K562 (cell line): ENCODE results near the gene CCR5AS.

ENCODE experiments used
- ATAC-seq: fragments of 200-7000 bp; cut with Tn5 transposase; 3 replicates; pipeline ENCODE4 v1.9.1; 2020; ENCODE audit warnings: moderate library complexity
- BruUV-seq: library from RNA; stranded (reverse); fragments of 400-500 nt; replicated peaks from 2 replicates; lab custom pipeline; 2021; lab: Mats Ljungman, UMichigan
- CTCF ChIA-PET: fragments of 300-600 bp; formaldehyde crosslinking; extraction: SDS; loops from one replicate; lab custom pipeline; 2021; ENCODE audit warnings: low intra/inter-chr PET ratio; lab: Yijun Ruan, JAX
- POLR2A ChIA-PET: fragments of 300-600, 350-650 bp; sonication (Branson Sonifier 250); formaldehyde crosslinking; extraction: SDS; loops from one replicate; lab custom pipeline; 2021; ENCODE audit warnings: antibody characterized with exemption, inconsistent platforms; lab: Yijun Ruan, JAX
- DNase-seq, 4 experiments: peaks; one replicate each; pipeline versions ENCODE4 v3.0.0 to v3.0.0-alpha.2; 2011 to 2018; ENCODE audit warnings: low spot score in 3 of 4, mixed read lengths in 3 of 4; ENCODE audit errors: extremely low read depth in 1 of 4
- FAIRE-seq: peaks from 2 replicates; lab custom pipeline; 2011; peaks lifted over from hg19 to GRCh38; lab: Jason Lieb, UNC
- H2AFZ ChIP-seq: 2 replicates; pipeline ENCODE4 v1.6.0; 2011; ENCODE audit warnings: low read depth, low read length, control low read depth, inconsistent platforms
- H3K27ac ChIP-seq: fragments of 200-600 bp; 3 replicates; pipeline ENCODE4 v1.8.0; 2011; ENCODE audit warnings: low read depth, mild to moderate bottlenecking, control low read depth, inconsistent platforms, low read length, moderate library complexity, mixed read lengths; ENCODE audit errors: extremely low read depth
- H3K27me3 ChIP-seq, 2 experiments: fragments of 300-600 bp in 1 of 2; 2 replicates in 1 of 2; 3 replicates in 1 of 2; pipeline versions ENCODE4 v1.6.0 to v1.8.0; 2011; ENCODE audit warnings: inconsistent platforms in 2 of 2, low read length in 2 of 2, mild to moderate bottlenecking in 1 of 2, mixed read lengths in 1 of 2, moderate library complexity in 1 of 2; ENCODE audit not compliant: control insufficient read depth in 2 of 2, insufficient read depth in 2 of 2
- H3K36me3 ChIP-seq: fragments of 300-600 bp; 3 replicates; pipeline ENCODE4 v1.8.0; 2011; ENCODE audit warnings: mild to moderate bottlenecking, low read length, inconsistent platforms; ENCODE audit not compliant: control insufficient read depth, insufficient read depth
- H3K4me1 ChIP-seq, 2 experiments: fragments of 200-600 bp in 1 of 2; replicated peaks in 1 of 2; 2 replicates in 1 of 2; 3 replicates in 1 of 2; pipeline versions ENCODE4 v1.5.1 to v1.8.0; 2011; ENCODE audit warnings: inconsistent platforms in 2 of 2, low read length in 2 of 2, mild to moderate bottlenecking in 1 of 2, mixed read lengths in 1 of 2, moderate library complexity in 1 of 2; ENCODE audit not compliant: control insufficient read depth in 2 of 2, insufficient read depth in 2 of 2
- H3K4me2 ChIP-seq: 2 replicates; pipeline ENCODE4 v1.6.1; 2011; ENCODE audit warnings: low read length, control low read depth, inconsistent platforms, mixed read lengths; ENCODE audit not compliant: insufficient read depth
- H3K4me3 ChIP-seq: fragments of 200-600 bp; sonication (generic), shearing (Covaris generic); 2 replicates; pipeline ENCODE4 v1.5.1; 2016; ENCODE audit warnings: control low read depth, inconsistent platforms
- H3K79me2 ChIP-seq: fragments of 200-600 bp; 3 replicates; pipeline ENCODE4 v1.8.0; 2011; ENCODE audit warnings: low read length, inconsistent platforms; ENCODE audit not compliant: control insufficient read depth, insufficient read depth
- H3K9ac ChIP-seq, 2 experiments: 2 replicates each; pipeline versions ENCODE4 v1.6.0 to v1.6.1; 2011; ENCODE audit warnings: low read depth in 2 of 2, low read length in 2 of 2, control low read depth in 1 of 2, inconsistent platforms in 1 of 2, mild to moderate bottlenecking in 1 of 2, mixed read lengths in 1 of 2; ENCODE audit not compliant: insufficient read depth in 1 of 2
- H3K9me1 ChIP-seq: one replicate; pipeline ENCODE4 v1.6.0; 2011; ENCODE audit warnings: inconsistent platforms, mild to moderate bottlenecking, low read length, moderate library complexity; ENCODE audit not compliant: control insufficient read depth, insufficient read depth
- H3K9me3 ChIP-seq: replicated peaks from 2 replicates; pipeline ENCODE4 v1.5.1; 2011; ENCODE audit warnings: low read depth, low read length, inconsistent platforms; ENCODE audit not compliant: control insufficient read depth, insufficient read depth
- H4K20me1 ChIP-seq: replicated peaks from 2 replicates; pipeline ENCODE4 v1.6.1; 2011; ENCODE audit warnings: low read length, inconsistent platforms, mixed read lengths; ENCODE audit not compliant: control insufficient read depth, insufficient read depth
- ARNT ChIP-seq, 2 experiments: fragments of 450-650 bp; IDR thresholded peaks; 2 replicates each; pipeline ENCODE4 v1.6.1; 2016; ENCODE audit warnings: mild to moderate bottlenecking in 1 of 2
- BRD9 ChIP-seq: fragments of 450-650 bp; IDR thresholded peaks from 2 replicates; pipeline ENCODE4 v1.6.1; 2018; ENCODE audit warnings: low read depth; ENCODE audit not compliant: partially characterized antibody
- DPF2 ChIP-seq: fragments of 450-650 bp; IDR thresholded peaks from 2 replicates; pipeline ENCODE4 v1.6.1; 2016
- GTF2B ChIP-seq: IDR thresholded peaks from 2 replicates; pipeline ENCODE4 v1.6.1; 2011; ENCODE audit not compliant: insufficient read length; ENCODE audit errors: extremely low read depth
- MYC ChIP-seq, 2 experiments: fragments of 250-450 bp in 1 of 2; sonication (Bioruptor Pico) in 1 of 2; IDR thresholded peaks; 2 replicates each; pipeline versions ENCODE4 v1.5.1 to v1.6.1; 2012 to 2021; ENCODE audit warnings: low read depth in 2 of 2, borderline replicate concordance in 1 of 2, improper control_type of control experiment in 1 of 2, low read length in 1 of 2, mild to moderate bottlenecking in 1 of 2, moderate library complexity in 1 of 2
- PCBP2 ChIP-seq: fragments of 200-400 bp; formaldehyde crosslinking; IDR thresholded peaks from 2 replicates; pipeline ENCODE4 v1.6.1; 2018; ENCODE audit warnings: low read length, low read depth, mild to moderate bottlenecking, moderate library complexity; ENCODE audit not compliant: poor library complexity, severe bottlenecking
- PHB ChIP-seq: fragments of 250-450 bp; sonication (Bioruptor Pico); IDR thresholded peaks from 2 replicates; pipeline ENCODE4 v1.5.0; 2021
- PML ChIP-seq: IDR thresholded peaks from 2 replicates; pipeline ENCODE4 v1.6.1; 2012; ENCODE audit warnings: low read length, inconsistent platforms
- SETDB1 ChIP-seq: IDR thresholded peaks from one replicate; pipeline ENCODE4 v1.6.1; 2012; ENCODE audit warnings: low read length, control low read depth, inconsistent platforms
- SMARCA4 ChIP-seq: fragments of 450-650 bp; IDR thresholded peaks from 2 replicates; pipeline ENCODE4 v1.6.1; 2016
- UBTF ChIP-seq, 2 experiments: IDR thresholded peaks; 2 replicates each; pipeline ENCODE4 v1.6.1; 2012; ENCODE audit warnings: improper control_type of control experiment in 2 of 2, low read depth in 2 of 2, low read length in 2 of 2, borderline replicate concordance in 1 of 2
- XRCC5 ChIP-seq: fragments of 200-400 bp; formaldehyde crosslinking; IDR thresholded peaks from 2 replicates; pipeline ENCODE4 v1.6.1; 2017; ENCODE audit warnings: low read depth, mild to moderate bottlenecking, low read length
- ZNF263 ChIP-seq: sonication (generic); formaldehyde crosslinking; IDR thresholded peaks from 2 replicates; pipeline ENCODE4 v1.8.0; 2022; ENCODE audit warnings: mild to moderate bottlenecking, missing genetic modification reagents, borderline replicate concordance
- ZNF668 ChIP-seq: fragments of 250-450 bp; sonication (Bioruptor Pico); IDR thresholded peaks from 2 replicates; pipeline ENCODE4 v1.8.0; 2022; ENCODE audit warnings: mild to moderate bottlenecking, inconsistent platforms
- ZNF77 ChIP-seq: fragments of 250-450 bp; sonication (Bioruptor Pico); IDR thresholded peaks from 2 replicates; pipeline ENCODE4 v1.5.0; 2020
- WGBS: fragments of 100-300 bp; shearing (Covaris generic); methylation state at CpG from one replicate; pipeline ENCODE4 v1.1.6; 2016; ENCODE audit warnings: low coverage, mixed read lengths; ENCODE audit not compliant: insufficient coverage; ENCODE audit errors: missing lambda C conversion rate; 5-methylcytosine and 5-hydroxymethylcytosine counted together
- in situ Hi-C: fragments of 300-500 bp; cut with MboI; formaldehyde crosslinking; loops from 4 replicates; pipeline ENCODE4 v1.15.0; 2018; ENCODE audit warnings: inconsistent platforms, mixed read lengths
- intact Hi-C: fragments of 100-400 bp; cut with micrococcal nuclease; formaldehyde crosslinking; loops from 2 replicates; pipeline ENCODE4 v1.14.2; 2022

Gene CCR5AS

GRCh38 chr3:46448721-46449120 lies 41.9 kb upstream of the CCR5AS start:
- Histone ChIP-seq H3K4me3 (no peak overlapping the region), H3K27me3 (peaks cover 39 to 66% of the 10 kb centered on the region in 2 experiments), H3K27ac (no peak overlapping the region), H3K4me1 (peaks cover 0 to 3% of the 10 kb centered on the region in 2 experiments; a peak in 1 of 5 replicates), H4K20me1 (no peaks in the 10 kb centered on the region)
- no peak for ATAC-seq
- CTCF ChIA-PET, result no interaction called here
- TF ChIP-seq ZNF668 (CRISPR knock-in tag) (no peak), ZNF77 (CRISPR knock-in tag) (no peak), UBTF (IDR thresholded peaks at IDR 0.05; ENCODE audit: borderline replicate concordance in 1 of 2, low read depth in 2 of 2, low read length in 2 of 2) (no peak), MYC (IDR thresholded peaks at IDR 0.05; ENCODE audit: low read depth, low read length) (no peak), MYC (CRISPR knock-in tag; IDR thresholded peaks at IDR 0.05; ENCODE audit: borderline replicate concordance, low read depth) (no peak), PHB (CRISPR knock-in tag) (no peak), ZNF263 (CRISPR knock-in tag) (no peak), PCBP2 (no peak), SETDB1 (no peak), GTF2B (no peak), XRCC5 (no peak), DPF2 (no peak), SMARCA4 (no peak), PML (no peak), BRD9 (no peak), ARNT (IDR thresholded peaks at IDR 0.05) (no peak)
- TF ChIP-seq, all 486 proteins: peak for 0
- H3K79me2 ChIP-seq, result no peaks in the 10 kb centered on the region
- in situ Hi-C loops (no loop called here), intact Hi-C loops (no loop called here)
- POLR2A ChIA-PET, result interaction anchor here (1.6 kb wide), 1 partner anchor 11 kb away, joined by 3 read pairs; no protein-coding TSS in a partner anchor
- FAIRE-seq (no peak), DNase-seq (no peak)
- H3K36me3 ChIP-seq, result no peaks in the 10 kb centered on the region
- no peak overlapping the region for H2AFZ ChIP-seq
- H3K9me1 ChIP-seq, result no peaks in the 10 kb centered on the region
- H3K9me3 ChIP-seq, result no peaks in the 10 kb centered on the region
- WGBS, result 4% methylated on average over 17 of the region's 17 CpGs
- no peak overlapping the region for H3K4me2 ChIP-seq
- H3K9ac ChIP-seq, result no peak overlapping the region
- no TSS peak for BruUV-seq
